Measurements from ENCODE around the gene TIMM23B. TPM values are rescaled to one million over a fixed set of nuclear protein-coding genes. Genes with fewer than 3 reads are reported as not detected.
"Not testable (repeated sequence)": the region's sequence is repeated elsewhere in the genome, so short reads cannot be mapped to it uniquely, and the experiment has no call there.

TIMM23B gene
- total RNA-seq, 1 experiment from 2014 or later = 10.6 TPM

GRCh38 chr10:49953122-49953521 is 11.3 kb downstream of the TIMM23B start:
- DNase-seq (ENCODE audit: low read depth, low spot score) = peak; percentile 33
- in situ Hi-C loops (cut with HindIII; ENCODE audit: low pct_unique_long_range_greater_than_20kb, low sequenced_read_pairs) = not testable (repeated sequence)

GRCh38 chr10:49970331-49970857 is 28.5 kb downstream of the TIMM23B start:
- in situ Hi-C loops (cut with HindIII; ENCODE audit: low pct_unique_long_range_greater_than_20kb, low sequenced_read_pairs); DNase-seq (ENCODE audit: low read depth, low spot score): not testable (repeated sequence)

GRCh38 chr10:49971466-49971865 is 29.6 kb downstream of the TIMM23B start:
- DNase-seq (ENCODE audit: low read depth, low spot score); in situ Hi-C loops (cut with HindIII; ENCODE audit: low pct_unique_long_range_greater_than_20kb, low sequenced_read_pairs): not testable (repeated sequence)

GRCh38 chr10:49972094-49972493 is 30.2 kb downstream of the TIMM23B start:
- in situ Hi-C loops (cut with HindIII; ENCODE audit: low pct_unique_long_range_greater_than_20kb, low sequenced_read_pairs); DNase-seq (ENCODE audit: low read depth, low spot score): not testable (repeated sequence)

GRCh38 chr10:49977756-49978155 is 35.9 kb downstream of the TIMM23B start:
- DNase-seq (ENCODE audit: low read depth, low spot score); in situ Hi-C loops (cut with HindIII; ENCODE audit: low pct_unique_long_range_greater_than_20kb, low sequenced_read_pairs): not testable (repeated sequence)

- in situ Hi-C loops (cut with HindIII; ENCODE audit: low pct_unique_long_range_greater_than_20kb, low sequenced_read_pairs) = not testable (repeated sequence)
Observed at GRCh38 chr10:49987207-49987606, 45.4 kb downstream of the TIMM23B start.

GRCh38 chr10:49988376-49988775 is 46.5 kb downstream of the TIMM23B start, which contains the start of gene AGAP6:
AGAP6 (plus strand) TSS chr10:49988406; CDS start chr10:49988716, 310 bp downstream.
- DNase-seq (ENCODE audit: low read depth, low spot score); in situ Hi-C loops (cut with HindIII; ENCODE audit: low pct_unique_long_range_greater_than_20kb, low sequenced_read_pairs): not testable (repeated sequence)

More at GRCh38 chr10:49987207-49987606, 45.4 kb downstream of the TIMM23B start:
- not testable (repeated sequence) for DNase-seq (ENCODE audit: low read depth, low spot score)

- DNase-seq (ENCODE audit: low read depth, low spot score); in situ Hi-C loops (cut with HindIII; ENCODE audit: low pct_unique_long_range_greater_than_20kb, low sequenced_read_pairs): not testable (repeated sequence)
Observed at GRCh38 chr10:49995321-49995720, 53.5 kb downstream of the TIMM23B start.

- in situ Hi-C loops (cut with HindIII; ENCODE audit: low pct_unique_long_range_greater_than_20kb, low sequenced_read_pairs); DNase-seq (ENCODE audit: low read depth, low spot score): not testable (repeated sequence)
Observed at GRCh38 chr10:50014024-50014423, 72.2 kb downstream of the TIMM23B start.

- in situ Hi-C loops (cut with HindIII; ENCODE audit: low pct_unique_long_range_greater_than_20kb, low sequenced_read_pairs); DNase-seq (ENCODE audit: low read depth, low spot score): not testable (repeated sequence)
Observed at GRCh38 chr10:50015596-50016220, 73.9 kb downstream of the TIMM23B start.

GRCh38 chr10:50016926-50017325 is 75.1 kb downstream of the TIMM23B start:
- in situ Hi-C loops (cut with HindIII; ENCODE audit: low pct_unique_long_range_greater_than_20kb, low sequenced_read_pairs); DNase-seq (ENCODE audit: low read depth, low spot score): not testable (repeated sequence)

GRCh38 chr10:50017646-50018045 is 75.8 kb downstream of the TIMM23B start:
- DNase-seq (ENCODE audit: low read depth, low spot score); in situ Hi-C loops (cut with HindIII; ENCODE audit: low pct_unique_long_range_greater_than_20kb, low sequenced_read_pairs): not testable (repeated sequence)

GRCh38 chr10:50019279-50019678 is 77.4 kb downstream of the TIMM23B start:
- in situ Hi-C loops (cut with HindIII; ENCODE audit: low pct_unique_long_range_greater_than_20kb, low sequenced_read_pairs); DNase-seq (ENCODE audit: low read depth, low spot score): not testable (repeated sequence)

GRCh38 chr10:50020451-50021024 is 78.7 kb downstream of the TIMM23B start:
- in situ Hi-C loops (cut with HindIII; ENCODE audit: low pct_unique_long_range_greater_than_20kb, low sequenced_read_pairs) = not testable (repeated sequence)

GRCh38 chr10:50021646-50022045 is 79.8 kb downstream of the TIMM23B start:
- no peak for DNase-seq (ENCODE audit: low read depth, low spot score)
- in situ Hi-C loops (cut with HindIII; ENCODE audit: low pct_unique_long_range_greater_than_20kb, low sequenced_read_pairs) = no loop called here

More at GRCh38 chr10:50020451-50021024, 78.7 kb downstream of the TIMM23B start:
- not testable (repeated sequence) for DNase-seq (ENCODE audit: low read depth, low spot score)
